Ecto neural progenitor cell (in vitro differentiated cells): ENCODE data around the gene HIVEP2.

Source experiments
- DNase-seq: peaks from one replicate; pipeline ENCODE4 v3.0.0-alpha.2; 2018; ENCODE audit warnings: low spot score

HIVEP2 gene

DNA sequence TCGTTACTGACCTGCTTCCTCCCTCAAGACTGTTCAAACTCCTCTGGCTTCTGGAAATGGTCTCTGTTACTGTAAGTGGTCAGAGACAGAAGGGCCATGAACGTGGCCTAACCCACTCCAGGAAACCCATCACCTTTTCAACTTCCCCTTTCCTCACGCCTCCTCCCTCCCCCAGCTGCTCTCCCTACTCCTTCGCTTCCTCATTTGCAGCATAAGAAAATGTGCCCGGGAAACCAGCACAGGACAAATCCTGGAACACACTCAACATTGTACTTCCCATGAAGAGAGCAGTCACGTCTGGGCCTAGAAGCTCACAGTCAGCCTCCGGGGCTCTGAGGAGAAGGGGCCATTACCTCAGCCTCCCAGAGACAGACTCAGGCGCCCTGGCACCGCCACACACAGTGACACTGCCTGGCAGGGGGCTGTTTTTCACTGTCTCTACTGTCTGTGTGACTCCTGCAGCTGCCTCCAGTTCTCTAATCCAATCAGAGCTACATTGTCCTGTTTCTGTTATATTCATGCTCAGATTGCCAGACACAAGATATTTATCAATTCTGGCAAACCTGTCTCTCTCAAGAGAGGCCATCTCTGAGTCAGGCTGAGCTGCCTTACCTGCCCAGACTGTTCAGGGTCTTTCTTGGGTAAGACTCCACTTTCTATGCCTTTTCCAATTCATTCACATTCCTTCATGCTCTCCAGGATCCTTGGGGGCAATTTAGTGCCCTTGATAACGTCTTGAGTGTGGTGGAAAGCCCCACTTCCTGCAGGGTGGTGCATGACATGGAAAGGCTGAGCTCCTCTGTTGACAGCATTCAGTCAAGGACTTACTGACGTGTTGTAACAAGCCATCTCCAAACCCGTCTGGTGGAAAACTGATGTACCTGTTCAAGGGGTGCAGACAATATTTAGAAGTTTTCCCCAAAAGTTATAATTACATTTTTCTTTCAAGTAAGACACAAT, 242.2 kb downstream of the HIVEP2 start:
- DNase-seq, result no peak
